ENCODE data around the gene AARS2.

- TF ChIP-seq FOXM1 (IDR thresholded peaks at IDR 0.05; ENCODE audit: low read depth) (no peak), FOXM1 (CRISPR knock-in tag; IDR thresholded peaks at IDR 0.05; ENCODE audit: low read depth) (no peak; the same call in 1 of the 2 replicates), FOXJ3 (CRISPR knock-in tag; IDR thresholded peaks at IDR 0.05) (no peak), NEUROD1 (IDR thresholded peaks at IDR 0.05; ENCODE audit: borderline replicate concordance, low read depth, low read length, partially characterized antibody) (no peak)
- TF ChIP-seq, protein P1, sequence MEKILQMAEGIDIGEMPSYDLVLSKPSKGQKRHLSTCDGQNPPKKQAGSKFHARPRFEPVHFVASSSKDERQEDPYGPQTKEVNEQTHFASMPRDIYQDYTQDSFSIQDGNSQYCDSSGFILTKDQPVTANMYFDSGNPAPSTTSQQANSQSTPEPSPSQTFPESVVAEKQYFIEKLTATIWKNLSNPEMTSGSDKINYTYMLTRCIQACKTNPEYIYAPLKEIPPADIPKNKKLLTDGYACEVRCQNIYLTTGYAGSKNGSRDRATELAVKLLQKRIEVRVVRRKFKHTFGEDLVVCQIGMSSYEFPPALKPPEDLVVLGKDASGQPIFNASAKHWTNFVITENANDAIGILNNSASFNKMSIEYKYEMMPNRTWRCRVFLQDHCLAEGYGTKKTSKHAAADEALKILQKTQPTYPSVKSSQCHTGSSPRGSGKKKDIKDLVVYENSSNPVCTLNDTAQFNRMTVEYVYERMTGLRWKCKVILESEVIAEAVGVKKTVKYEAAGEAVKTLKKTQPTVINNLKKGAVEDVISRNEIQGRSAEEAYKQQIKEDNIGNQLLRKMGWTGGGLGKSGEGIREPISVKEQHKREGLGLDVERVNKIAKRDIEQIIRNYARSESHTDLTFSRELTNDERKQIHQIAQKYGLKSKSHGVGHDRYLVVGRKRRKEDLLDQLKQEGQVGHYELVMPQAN (IDR thresholded peaks at IDR 0.05; ENCODE audit: borderline replicate concordance): no peak
Observed at GRCh38 chr6:44256775-44257024, 56.4 kb downstream of the AARS2 start.
